Lower leg skin (tissue), 3 donors: ENCODE measurements around the gene MYO15B.

Source experiments
- POLR2A ChIP-seq, 2 donors: fragments of 450-650 bp; IDR thresholded peaks; one replicate each; pipeline ENCODE4 v1.6.1; 2016 to 2017; ENCODE audit warnings: antibody characterized with exemption in 2 of 2, mild to moderate bottlenecking in 1 of 2, moderate library complexity in 1 of 2
- TF ChIP-seq, protein P1 (sequence below), 3 donors: fragments of 450-650 bp; IDR thresholded peaks; one replicate each; pipeline ENCODE4 v1.5.1; 2016; ENCODE audit warnings: antibody characterized with exemption in 3 of 3, mild to moderate bottlenecking in 3 of 3, moderate library complexity in 2 of 3

DNA sequence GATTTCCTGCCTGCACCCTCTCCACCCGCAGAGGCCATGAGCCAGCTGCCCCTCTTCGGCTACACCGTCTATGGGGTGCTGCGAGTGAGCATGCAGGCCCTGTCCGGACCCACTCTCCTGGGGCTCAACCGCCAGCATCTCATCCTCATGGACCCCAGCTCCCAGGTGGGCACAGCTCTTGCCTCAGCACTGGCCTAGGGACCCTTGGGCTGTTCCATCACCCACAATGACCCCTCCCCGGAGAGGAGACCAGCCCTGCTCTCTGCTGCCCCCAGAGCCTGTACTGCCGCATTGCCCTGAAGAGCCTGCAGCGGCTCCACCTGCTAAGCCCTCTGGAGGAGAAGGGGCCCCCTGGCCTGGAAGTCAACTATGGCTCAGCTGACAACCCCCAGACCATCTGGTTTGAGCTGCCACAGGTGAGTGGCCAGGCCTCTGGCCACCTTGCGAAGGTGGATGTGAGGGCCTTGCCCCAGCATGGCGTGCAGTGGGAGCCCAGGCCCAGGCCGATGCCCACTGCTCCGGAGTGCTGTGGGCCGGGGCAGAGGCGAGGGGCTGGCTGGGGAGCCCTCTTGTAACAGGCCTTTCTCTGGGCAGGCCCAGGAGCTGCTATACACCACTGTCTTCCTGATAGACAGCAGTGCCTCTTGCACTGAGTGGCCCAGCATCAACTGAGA, 38.4 kb downstream of the MYO15B start:
- no peak for TF ChIP-seq POLR2A (IDR thresholded peaks at IDR 0.05)
- TF ChIP-seq, protein P1, sequence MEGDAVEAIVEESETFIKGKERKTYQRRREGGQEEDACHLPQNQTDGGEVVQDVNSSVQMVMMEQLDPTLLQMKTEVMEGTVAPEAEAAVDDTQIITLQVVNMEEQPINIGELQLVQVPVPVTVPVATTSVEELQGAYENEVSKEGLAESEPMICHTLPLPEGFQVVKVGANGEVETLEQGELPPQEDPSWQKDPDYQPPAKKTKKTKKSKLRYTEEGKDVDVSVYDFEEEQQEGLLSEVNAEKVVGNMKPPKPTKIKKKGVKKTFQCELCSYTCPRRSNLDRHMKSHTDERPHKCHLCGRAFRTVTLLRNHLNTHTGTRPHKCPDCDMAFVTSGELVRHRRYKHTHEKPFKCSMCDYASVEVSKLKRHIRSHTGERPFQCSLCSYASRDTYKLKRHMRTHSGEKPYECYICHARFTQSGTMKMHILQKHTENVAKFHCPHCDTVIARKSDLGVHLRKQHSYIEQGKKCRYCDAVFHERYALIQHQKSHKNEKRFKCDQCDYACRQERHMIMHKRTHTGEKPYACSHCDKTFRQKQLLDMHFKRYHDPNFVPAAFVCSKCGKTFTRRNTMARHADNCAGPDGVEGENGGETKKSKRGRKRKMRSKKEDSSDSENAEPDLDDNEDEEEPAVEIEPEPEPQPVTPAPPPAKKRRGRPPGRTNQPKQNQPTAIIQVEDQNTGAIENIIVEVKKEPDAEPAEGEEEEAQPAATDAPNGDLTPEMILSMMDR (IDR thresholded peaks at IDR 0.05) = no peak
